Measurements from ENCODE around the gene AKAP6. TPM values are rescaled to one million over a fixed set of nuclear protein-coding genes. Genes with fewer than 3 reads are reported as not detected.

Gene AKAP6
- total RNA-seq, 1 donor from 2014 or later = 3.6 TPM

DNA sequence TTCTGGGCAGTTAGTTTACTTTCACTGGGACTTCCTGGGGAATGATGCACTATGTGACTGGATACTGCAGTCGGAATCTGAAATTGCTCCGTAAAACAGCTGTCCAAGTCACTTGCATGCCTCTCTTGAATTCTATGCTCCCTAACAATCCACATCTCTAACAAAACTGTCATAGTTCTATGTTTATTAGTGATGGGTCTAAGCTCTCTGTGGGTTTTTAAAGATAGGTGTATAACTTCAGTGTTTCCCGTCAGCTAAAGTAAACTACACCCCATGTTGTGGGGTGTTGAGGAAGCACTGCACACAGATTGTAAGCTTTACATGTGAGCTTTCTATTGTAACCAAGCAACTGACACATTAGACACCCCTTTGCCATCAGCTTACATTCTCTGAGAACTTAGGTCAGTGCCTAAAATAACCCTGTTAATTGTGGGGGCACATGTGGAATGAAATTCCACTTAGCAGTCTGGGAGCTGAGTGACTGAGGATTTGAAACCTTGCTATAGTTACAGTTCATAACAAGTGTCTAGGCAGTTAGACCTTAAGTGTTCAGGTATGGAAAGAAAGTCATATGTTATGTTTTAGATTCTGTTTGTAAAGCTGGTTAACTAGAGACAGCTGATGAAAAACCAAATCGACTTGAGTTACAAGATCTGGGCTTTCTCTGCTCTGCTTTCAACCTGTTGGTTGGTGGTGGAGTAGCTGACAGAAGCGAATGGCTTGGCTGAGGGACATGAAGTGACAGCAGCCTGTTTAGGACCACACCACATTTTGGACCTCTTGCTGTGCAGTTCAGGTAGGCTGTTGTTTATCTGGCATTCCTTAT lies 165.7 kb downstream of the AKAP6 start:
- Mint-ChIP-seq H3K9me3 (ENCODE audit: low read depth) (no peaks in the 10 kb centered on the region), H3K36me3 (ENCODE audit: low read depth) (no peaks in the 10 kb centered on the region), H3K4me1 (ENCODE audit: low read depth) (peaks cover 40% of the 10 kb centered on the region), H3K27me3 (ENCODE audit: low read depth) (no peaks in the 10 kb centered on the region), H3K27ac (ENCODE audit: unreplicated experiment) (no peak overlapping the region), H3K4me3 (ENCODE audit: unreplicated experiment) (no peak overlapping the region)
- no peak for DNase-seq (ENCODE audit: low spot score)
- TF ChIP-seq, protein P1, sequence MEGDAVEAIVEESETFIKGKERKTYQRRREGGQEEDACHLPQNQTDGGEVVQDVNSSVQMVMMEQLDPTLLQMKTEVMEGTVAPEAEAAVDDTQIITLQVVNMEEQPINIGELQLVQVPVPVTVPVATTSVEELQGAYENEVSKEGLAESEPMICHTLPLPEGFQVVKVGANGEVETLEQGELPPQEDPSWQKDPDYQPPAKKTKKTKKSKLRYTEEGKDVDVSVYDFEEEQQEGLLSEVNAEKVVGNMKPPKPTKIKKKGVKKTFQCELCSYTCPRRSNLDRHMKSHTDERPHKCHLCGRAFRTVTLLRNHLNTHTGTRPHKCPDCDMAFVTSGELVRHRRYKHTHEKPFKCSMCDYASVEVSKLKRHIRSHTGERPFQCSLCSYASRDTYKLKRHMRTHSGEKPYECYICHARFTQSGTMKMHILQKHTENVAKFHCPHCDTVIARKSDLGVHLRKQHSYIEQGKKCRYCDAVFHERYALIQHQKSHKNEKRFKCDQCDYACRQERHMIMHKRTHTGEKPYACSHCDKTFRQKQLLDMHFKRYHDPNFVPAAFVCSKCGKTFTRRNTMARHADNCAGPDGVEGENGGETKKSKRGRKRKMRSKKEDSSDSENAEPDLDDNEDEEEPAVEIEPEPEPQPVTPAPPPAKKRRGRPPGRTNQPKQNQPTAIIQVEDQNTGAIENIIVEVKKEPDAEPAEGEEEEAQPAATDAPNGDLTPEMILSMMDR (IDR thresholded peaks at IDR 0.05) = no peak

DNA sequence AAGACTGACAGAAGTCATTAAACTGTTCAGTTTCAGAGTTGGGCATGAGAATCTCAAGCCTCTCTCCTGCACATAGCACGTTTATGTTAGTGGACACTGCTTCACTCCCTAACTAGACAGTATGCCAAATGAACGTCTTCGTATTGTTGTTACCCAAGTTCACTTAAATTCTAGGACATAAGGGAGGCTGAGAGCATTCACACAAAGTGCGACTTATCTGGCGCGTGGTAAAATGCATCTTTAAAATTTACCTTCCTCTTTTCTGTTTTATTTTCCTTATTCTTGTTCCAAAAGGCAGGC lies 166.3 kb downstream of the AKAP6 start:
- Mint-ChIP-seq H3K27me3 (ENCODE audit: low read depth) (no peaks in the 10 kb centered on the region), H3K4me1 (ENCODE audit: low read depth) (peaks cover 40% of the 10 kb centered on the region), H3K27ac (ENCODE audit: unreplicated experiment) (no peak overlapping the region), H3K4me3 (ENCODE audit: unreplicated experiment) (no peak overlapping the region), H3K9me3 (ENCODE audit: low read depth) (no peaks in the 10 kb centered on the region), H3K36me3 (ENCODE audit: low read depth) (no peaks in the 10 kb centered on the region)
- DNase-seq (ENCODE audit: low spot score) = no peak
- TF ChIP-seq, protein P1 (IDR thresholded peaks at IDR 0.05) = no peak

DNA sequence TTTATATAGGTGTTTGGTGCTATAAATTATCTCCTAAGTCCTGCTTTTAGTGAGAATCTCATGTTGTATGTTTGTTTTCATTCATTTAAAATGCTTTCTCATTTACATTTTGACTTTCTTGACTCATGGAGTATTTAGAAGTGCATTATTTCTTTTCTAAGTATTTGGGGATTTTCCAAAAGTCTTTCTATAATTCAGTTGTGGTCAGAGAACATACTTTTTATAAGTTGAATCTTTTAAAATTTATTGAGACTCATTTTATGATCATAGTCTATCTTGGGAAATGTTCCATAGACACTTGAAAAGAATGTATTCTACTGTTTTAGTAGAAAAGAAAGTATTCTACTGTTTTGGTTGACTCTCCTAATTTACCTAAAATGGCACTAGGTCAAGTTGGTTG lies 168.2 kb downstream of the AKAP6 start:
- no peaks in the 10 kb centered on the region for H3K9me3 Mint-ChIP-seq (ENCODE audit: low read depth)
- no peak for DNase-seq (ENCODE audit: low spot score)
- H3K4me1 Mint-ChIP-seq (ENCODE audit: low read depth) = peaks cover 39% of the 10 kb centered on the region
- TF ChIP-seq, protein P1 (IDR thresholded peaks at IDR 0.05) = no peak
- H3K36me3 Mint-ChIP-seq (ENCODE audit: low read depth) = no peaks in the 10 kb centered on the region
- H3K4me3 Mint-ChIP-seq (ENCODE audit: unreplicated experiment) = no peak overlapping the region
- H3K27me3 Mint-ChIP-seq (ENCODE audit: low read depth) = no peaks in the 10 kb centered on the region
- no peak overlapping the region for H3K27ac Mint-ChIP-seq (ENCODE audit: unreplicated experiment)

DNA sequence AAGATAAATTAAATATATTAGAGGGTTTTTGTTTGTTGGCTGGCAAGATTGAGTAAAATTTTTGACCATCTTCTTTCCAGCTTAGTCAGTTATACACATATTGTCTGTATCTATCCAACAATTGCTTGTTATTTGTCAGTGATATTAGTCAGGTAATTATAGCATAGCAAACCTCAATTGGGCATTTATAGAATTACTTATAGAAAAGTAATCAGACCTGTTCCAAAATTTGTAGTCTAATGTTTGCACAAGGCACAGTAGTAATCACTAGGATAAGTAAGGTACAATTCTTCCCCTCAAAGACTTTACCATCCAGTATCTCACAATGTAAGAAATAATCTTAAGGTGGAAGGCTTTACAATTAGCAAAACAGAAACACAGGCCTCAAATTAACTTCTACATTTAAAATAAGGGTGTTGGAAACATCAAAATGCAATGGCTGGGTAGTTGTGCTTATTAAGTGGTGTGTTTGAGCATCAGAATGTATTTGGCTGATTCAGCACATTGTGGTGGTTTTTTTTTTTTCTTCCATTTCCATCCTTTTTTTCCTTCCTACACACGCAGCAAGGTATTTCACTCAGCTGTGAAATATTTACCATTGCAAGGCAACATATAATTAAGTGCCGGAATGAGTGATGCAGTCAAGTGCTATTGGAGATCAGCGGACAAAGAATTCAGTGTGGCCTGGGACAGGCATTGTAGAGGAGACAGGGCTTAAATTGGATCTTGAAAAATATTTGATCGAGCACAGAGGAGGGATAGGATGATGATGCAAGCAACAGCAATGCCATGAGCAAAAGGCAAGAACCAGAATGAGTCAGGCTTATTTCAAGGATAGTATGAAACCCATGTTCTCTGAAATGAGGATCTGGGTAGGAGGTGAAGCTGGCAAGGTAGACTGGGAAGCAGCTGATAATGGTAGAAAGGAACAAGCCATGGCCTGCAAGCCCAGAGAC lies 178.2 kb downstream of the AKAP6 start:
- no peak for DNase-seq (ENCODE audit: low spot score)
- H3K27me3 Mint-ChIP-seq (ENCODE audit: low read depth) = no peaks in the 10 kb centered on the region
- peak overlapping the region; percentile 98 for H3K27ac Mint-ChIP-seq (ENCODE audit: unreplicated experiment)

DNA sequence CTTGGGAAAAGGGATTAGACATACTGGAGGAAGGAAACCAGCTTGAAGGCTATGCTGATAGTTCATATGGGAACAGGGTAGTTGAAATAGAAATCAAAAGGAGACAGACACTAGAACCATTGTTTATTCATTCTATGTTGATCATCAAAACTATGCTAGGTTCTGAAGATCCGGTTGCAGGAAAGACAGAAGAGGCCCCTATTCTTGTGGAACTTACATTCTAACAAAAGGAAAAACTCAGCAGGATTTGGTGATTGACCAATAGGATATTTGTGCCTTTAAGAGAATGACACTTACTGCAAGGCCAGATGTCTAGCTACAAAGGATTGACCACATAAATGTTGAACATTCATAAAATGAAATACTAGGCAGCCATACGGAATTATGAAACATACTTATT lies 179.2 kb downstream of the AKAP6 start:
- Mint-ChIP-seq H3K36me3 (ENCODE audit: low read depth) (no peaks in the 10 kb centered on the region), H3K4me1 (ENCODE audit: low read depth) (peaks cover 53% of the 10 kb centered on the region), H3K27me3 (ENCODE audit: low read depth) (no peaks in the 10 kb centered on the region), H3K9me3 (ENCODE audit: low read depth) (no peaks in the 10 kb centered on the region), H3K4me3 (ENCODE audit: unreplicated experiment) (no peak overlapping the region), H3K27ac (ENCODE audit: unreplicated experiment) (peak overlapping the region; percentile 98)
- no peak for DNase-seq (ENCODE audit: low spot score)
- TF ChIP-seq, protein P1 (IDR thresholded peaks at IDR 0.05) = no peak

More for the DNA sequence above, 178.2 kb downstream of the AKAP6 start:
- H3K4me1 Mint-ChIP-seq (ENCODE audit: low read depth) = peaks cover 44% of the 10 kb centered on the region
- TF ChIP-seq, protein P1 (IDR thresholded peaks at IDR 0.05) = no peak
- H3K4me3 Mint-ChIP-seq (ENCODE audit: unreplicated experiment) = peak overlapping the region; percentile 4
- H3K36me3 Mint-ChIP-seq (ENCODE audit: low read depth) = no peaks in the 10 kb centered on the region
- H3K9me3 Mint-ChIP-seq (ENCODE audit: low read depth) = no peaks in the 10 kb centered on the region

All from chondrocyte (in vitro differentiated cells).